Sigmoid colon (tissue), 7 donors: ENCODE measurements around the gene GPR142. TPM values are rescaled to one million over a fixed set of nuclear protein-coding genes. Genes with fewer than 3 reads are reported as not detected.

Experiments used
- DNase-seq: peaks from one replicate; pipeline ENCODE4 v3.0.0-alpha.2; 2019
- H3K27ac ChIP-seq, 4 donors: fragments of 200-600 bp; sonication (generic); one replicate each; pipeline ENCODE4 v1.5.1; 2016 to 2019; ENCODE audit warnings: mild to moderate bottlenecking in 1 of 4
- H3K27me3 ChIP-seq, 3 donors: fragments of 200-600 bp; sonication (generic); one replicate each; pipeline ENCODE4 v1.5.1; 2019; ENCODE audit warnings: mild to moderate bottlenecking in 1 of 3
- H3K36me3 ChIP-seq, 4 donors: fragments of 200-600 bp; sonication (generic); one replicate each; pipeline ENCODE4 v1.5.1; 2016 to 2019
- H3K4me1 ChIP-seq, 4 donors: fragments of 200-600 bp; sonication (generic); one replicate each; pipeline ENCODE4 v1.5.1; 2017 to 2019
- H3K4me3 ChIP-seq, 4 donors: fragments of 200-600 bp; sonication (generic); one replicate each; pipeline ENCODE4 v1.5.1; 2017 to 2019; ENCODE audit warnings: mild to moderate bottlenecking in 2 of 4, moderate library complexity in 1 of 4
- H3K9me3 ChIP-seq, 4 donors: fragments of 200-600 bp in 3 of 4; sonication (generic) in 3 of 4; one replicate each; pipeline versions ENCODE4 v1.5.1 to v1.6.1; 2013 to 2019
- CTCF ChIP-seq, 4 experiments: fragments of 450-650 bp in 3 of 4; fragments of 200-600 bp in 1 of 4; IDR thresholded peaks; one replicate each; pipeline ENCODE4 v1.5.1; 2016 to 2019; ENCODE audit warnings: antibody characterized with exemption in 4 of 4, mild to moderate bottlenecking in 3 of 4, moderate library complexity in 2 of 4
- EP300 ChIP-seq, 4 donors: sonication (generic); formaldehyde crosslinking; IDR thresholded peaks; one replicate each; pipeline ENCODE4 v1.6.1; 2017; ENCODE audit warnings: antibody characterized with exemption in 4 of 4
- POLR2A ChIP-seq, 2 donors: fragments of 450-650 bp; IDR thresholded peaks; one replicate each; pipeline ENCODE4 v1.6.1; 2016; ENCODE audit warnings: antibody characterized with exemption in 2 of 2, mild to moderate bottlenecking in 2 of 2, moderate library complexity in 2 of 2
- POLR2AphosphoS5 ChIP-seq, 4 donors: sonication (generic); formaldehyde crosslinking; IDR thresholded peaks; one replicate each; pipeline ENCODE4 v1.6.1; 2017; ENCODE audit warnings: antibody characterized with exemption in 4 of 4
- WGBS, 2 donors: extraction: QIAGEN DNeasy Blood & Tissue Kit; methylation state at CpG; one replicate each; pipeline ENCODE4 v1.1.7; 2013; 5-methylcytosine and 5-hydroxymethylcytosine counted together
- intact Hi-C: fragments of 100-400 bp; cut with DNase I; formaldehyde crosslinking; loops from one replicate; pipeline ENCODE4 v1.15.1; 2023
- polyA plus RNA-seq, 3 donors: library from polyadenylated mRNA; stranded (reverse); fragments of 200-250 nt; gene quantifications; one replicate each; pipeline ENCODE4 v1.2.3, GENCODE V29; 2013
- total RNA-seq, 4 donors: library from RNA; depleted of rRNA; stranded (reverse); fragments of >200 nt; gene quantifications; one replicate each; pipeline ENCODE4 v1.1.0, GENCODE V29; 2016
- donor health status: healthy with polysubstance abuse.
- donor health status: Bipolar disorder and iron deficiency.
- donor health status: healthy.

GPR142 gene
- total and polyA plus RNA-seq, 7 donors: 0.16 to 1.8 TPM; not detected in 5

- Histone ChIP-seq H3K9me3 (no peaks in the 10 kb centered on the region), H3K4me1 (no peaks in the 10 kb centered on the region), H3K4me3 (no peak overlapping the region), H3K36me3 (no peaks in the 10 kb centered on the region), H3K27me3 (no peaks in the 10 kb centered on the region), H3K27ac (no peak overlapping the region)
- no peak for TF ChIP-seq POLR2AphosphoS5 (IDR thresholded peaks at IDR 0.05)
- no peak for TF ChIP-seq POLR2A (IDR thresholded peaks at IDR 0.05)
- TF ChIP-seq EP300 (IDR thresholded peaks at IDR 0.05): no peak
- TF ChIP-seq CTCF (IDR thresholded peaks at IDR 0.05): no peak
- 91 to 92% methylated on average over 12 of the region's 12 CpGs for WGBS, 2 donors
- intact Hi-C loops: no loop called here
- DNase-seq: no peak
Measured at GRCh38 chr17:74394275-74394950, 27.1 kb downstream of the GPR142 start.

- no peak overlapping the region for H3K27ac ChIP-seq
- H3K27me3 ChIP-seq: no peaks in the 10 kb centered on the region
- intact Hi-C loops: no loop called here
- no peak overlapping the region for H3K4me3 ChIP-seq
- no peaks in the 10 kb centered on the region for H3K4me1 ChIP-seq
- no peak for DNase-seq
- no peaks in the 10 kb centered on the region for H3K9me3 ChIP-seq
- TF ChIP-seq CTCF (IDR thresholded peaks at IDR 0.05) (no peak), POLR2A (IDR thresholded peaks at IDR 0.05) (no peak), POLR2AphosphoS5 (IDR thresholded peaks at IDR 0.05) (no peak), EP300 (IDR thresholded peaks at IDR 0.05) (no peak)
- H3K36me3 ChIP-seq: no peaks in the 10 kb centered on the region
- WGBS, 2 donors: 37 to 82% methylated on average over 7 of the region's 7 CpGs
Measured at GRCh38 chr17:74394977-74395376, 27.7 kb downstream of the GPR142 start.

- Histone ChIP-seq H3K4me3 (no peak overlapping the region), H3K27ac (no peak overlapping the region), H3K9me3 (no peaks in the 10 kb centered on the region), H3K4me1 (no peaks in the 10 kb centered on the region), H3K36me3 (no peaks in the 10 kb centered on the region), H3K27me3 (no peaks in the 10 kb centered on the region)
- DNase-seq: no peak
- 91 to 92% methylated on average over 4 of the region's 4 CpGs for WGBS, 2 donors
- intact Hi-C loops: no loop called here
- TF ChIP-seq EP300 (IDR thresholded peaks at IDR 0.05) (no peak), POLR2AphosphoS5 (IDR thresholded peaks at IDR 0.05) (no peak), CTCF (IDR thresholded peaks at IDR 0.05) (no peak), POLR2A (IDR thresholded peaks at IDR 0.05) (no peak)
Measured at GRCh38 chr17:74396567-74396966, 29.3 kb downstream of the GPR142 start.

GRCh38 chr17:74402048-74402447 lies 34.7 kb downstream of the GPR142 start:
- no peak for DNase-seq
- intact Hi-C loops: no loop called here
- TF ChIP-seq EP300 (IDR thresholded peaks at IDR 0.05): no peak
- no peak for TF ChIP-seq POLR2AphosphoS5 (IDR thresholded peaks at IDR 0.05)
- no peak for TF ChIP-seq POLR2A (IDR thresholded peaks at IDR 0.05)
- no peak for TF ChIP-seq CTCF (IDR thresholded peaks at IDR 0.05)
- H3K4me1 ChIP-seq: no peaks in the 10 kb centered on the region
- H3K27ac ChIP-seq: no peak overlapping the region
- H3K9me3 ChIP-seq: no peaks in the 10 kb centered on the region
- H3K27me3 ChIP-seq: peaks cover 3 to 14% (median 6%) of the 10 kb centered on the region in 3 donors
- no peaks in the 10 kb centered on the region for H3K36me3 ChIP-seq
- WGBS, 2 donors: 89% methylated on average over 7 of the region's 7 CpGs
- H3K4me3 ChIP-seq: no peak overlapping the region
